Retinal pigment epithelial cell (primary cell): ENCODE results near the gene EXOC4.

Experiments used
- DNase-seq: peaks from one replicate; pipeline ENCODE4 v3.0.0-alpha.2; 2010; ENCODE audit warnings: low read depth
- H3K4me3 ChIP-seq: 2 replicates; pipeline ENCODE4 v1.5.1; 2011; ENCODE audit warnings: mild to moderate bottlenecking, low read length, control low read depth, moderate library complexity
- TF ChIP-seq, protein P1 (sequence below): conservative IDR thresholded peaks from 2 replicates; pipeline ENCODE4 v1.5.1; 2011; ENCODE audit warnings: low read depth, low read length, control low read depth, inconsistent platforms

The EXOC4 gene

DNA sequence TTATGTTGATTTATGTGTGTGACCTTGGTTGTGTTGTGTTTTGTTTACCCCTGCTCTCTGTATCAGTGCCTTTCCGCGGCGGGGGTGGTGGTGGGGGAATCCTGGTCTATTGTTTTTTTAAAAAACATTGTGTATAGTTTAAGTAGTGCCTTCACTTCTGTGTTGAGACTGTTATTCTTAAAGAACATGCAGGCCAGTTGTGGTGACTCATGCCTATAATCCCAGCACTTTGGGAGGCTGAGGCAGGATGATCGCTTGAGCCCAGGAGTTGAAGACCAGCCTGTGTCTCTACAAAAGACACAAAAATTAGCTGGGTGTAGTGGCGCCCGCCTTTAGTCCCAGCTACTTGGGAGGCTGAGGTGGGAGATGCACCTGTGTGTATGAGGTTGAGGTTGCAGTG is 445.2 kb downstream of the EXOC4 start:
- TF ChIP-seq, protein P1, sequence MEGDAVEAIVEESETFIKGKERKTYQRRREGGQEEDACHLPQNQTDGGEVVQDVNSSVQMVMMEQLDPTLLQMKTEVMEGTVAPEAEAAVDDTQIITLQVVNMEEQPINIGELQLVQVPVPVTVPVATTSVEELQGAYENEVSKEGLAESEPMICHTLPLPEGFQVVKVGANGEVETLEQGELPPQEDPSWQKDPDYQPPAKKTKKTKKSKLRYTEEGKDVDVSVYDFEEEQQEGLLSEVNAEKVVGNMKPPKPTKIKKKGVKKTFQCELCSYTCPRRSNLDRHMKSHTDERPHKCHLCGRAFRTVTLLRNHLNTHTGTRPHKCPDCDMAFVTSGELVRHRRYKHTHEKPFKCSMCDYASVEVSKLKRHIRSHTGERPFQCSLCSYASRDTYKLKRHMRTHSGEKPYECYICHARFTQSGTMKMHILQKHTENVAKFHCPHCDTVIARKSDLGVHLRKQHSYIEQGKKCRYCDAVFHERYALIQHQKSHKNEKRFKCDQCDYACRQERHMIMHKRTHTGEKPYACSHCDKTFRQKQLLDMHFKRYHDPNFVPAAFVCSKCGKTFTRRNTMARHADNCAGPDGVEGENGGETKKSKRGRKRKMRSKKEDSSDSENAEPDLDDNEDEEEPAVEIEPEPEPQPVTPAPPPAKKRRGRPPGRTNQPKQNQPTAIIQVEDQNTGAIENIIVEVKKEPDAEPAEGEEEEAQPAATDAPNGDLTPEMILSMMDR: no peak
- no peak for DNase-seq
- H3K4me3 ChIP-seq: no peak overlapping the region

DNA sequence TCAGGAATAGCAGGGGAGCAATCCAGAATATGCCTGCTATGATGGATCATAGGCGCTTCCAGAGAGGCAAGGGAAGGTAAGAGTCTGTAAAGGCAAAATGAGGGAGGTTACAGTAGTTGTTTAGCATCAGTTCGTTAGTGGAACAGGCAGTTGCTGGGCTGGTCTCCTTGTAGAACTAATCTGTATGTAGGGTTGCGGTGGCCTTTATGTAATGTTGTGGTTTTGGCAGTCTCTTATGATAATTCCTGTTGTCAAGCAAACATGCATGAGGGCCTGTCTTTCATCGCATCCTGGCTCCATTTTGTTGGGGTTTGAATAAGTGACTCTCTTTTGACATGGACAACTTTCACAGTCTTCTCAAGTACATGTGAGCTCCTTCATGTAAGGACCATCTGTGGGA is 446.5 kb downstream of the EXOC4 start:
- TF ChIP-seq, protein P1: no peak
- no peak for DNase-seq
- H3K4me3 ChIP-seq: no peak overlapping the region

DNA sequence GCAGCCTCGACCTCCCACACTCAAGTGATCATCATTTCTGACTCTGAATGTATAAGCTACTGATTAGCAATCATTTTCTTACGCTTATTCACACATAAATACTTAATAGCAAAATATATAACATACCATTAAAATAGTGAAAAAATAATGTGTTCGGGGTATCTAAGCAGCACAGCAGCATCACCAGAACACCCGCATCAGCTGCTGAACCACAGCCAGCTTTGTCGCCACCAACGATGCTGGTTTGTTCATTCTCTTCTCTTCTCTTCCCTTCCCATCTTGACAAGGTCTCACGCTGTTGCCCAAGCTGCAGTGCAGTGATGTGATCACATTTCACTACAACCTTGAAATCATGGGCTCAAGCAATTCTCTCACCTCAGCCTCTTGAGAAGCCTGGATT is 449.2 kb downstream of the EXOC4 start:
- H3K4me3 ChIP-seq: no peak overlapping the region
- TF ChIP-seq, protein P1: no peak
- DNase-seq: no peak

DNA sequence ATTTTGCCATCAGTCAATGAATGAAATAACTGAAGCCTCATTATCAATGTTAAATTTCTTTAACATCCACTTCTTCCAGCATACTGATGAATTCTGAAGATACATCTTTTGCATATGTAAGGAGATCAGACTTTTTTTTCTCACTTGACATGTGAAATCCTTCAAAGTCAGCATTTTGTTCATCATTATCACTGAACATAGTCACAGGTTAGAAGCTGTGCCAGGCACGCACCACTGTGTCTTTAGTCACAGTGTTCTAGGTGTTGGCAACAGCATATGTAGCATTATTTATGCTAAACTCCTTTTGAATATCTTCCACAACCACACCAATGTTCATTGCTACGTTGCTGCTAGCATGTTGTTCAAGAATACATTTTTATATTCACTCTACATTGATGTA is 450.1 kb downstream of the EXOC4 start:
- TF ChIP-seq, protein P1: no peak
- no peak for DNase-seq
- H3K4me3 ChIP-seq: no peak overlapping the region

DNA sequence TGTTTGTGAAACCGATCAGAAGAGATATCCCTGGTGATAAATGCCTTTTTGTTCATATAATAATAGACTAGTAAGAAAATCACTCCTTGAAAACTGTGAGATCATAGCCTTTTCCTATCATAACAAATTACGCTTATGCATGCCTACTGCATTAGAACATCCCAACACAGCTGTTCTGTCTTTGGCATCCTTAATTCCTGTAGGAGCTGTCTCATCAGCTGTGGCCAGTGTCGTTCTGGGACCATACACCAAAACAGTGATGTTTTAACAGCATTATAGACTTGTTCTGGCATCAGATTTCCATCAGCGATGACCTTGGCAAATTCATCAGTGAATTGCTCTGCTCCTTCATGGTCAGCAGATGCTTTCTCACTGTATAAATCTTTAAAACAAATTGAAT is 450.7 kb downstream of the EXOC4 start:
- TF ChIP-seq, protein P1: no peak
- no peak overlapping the region for H3K4me3 ChIP-seq
- no peak for DNase-seq

DNA sequence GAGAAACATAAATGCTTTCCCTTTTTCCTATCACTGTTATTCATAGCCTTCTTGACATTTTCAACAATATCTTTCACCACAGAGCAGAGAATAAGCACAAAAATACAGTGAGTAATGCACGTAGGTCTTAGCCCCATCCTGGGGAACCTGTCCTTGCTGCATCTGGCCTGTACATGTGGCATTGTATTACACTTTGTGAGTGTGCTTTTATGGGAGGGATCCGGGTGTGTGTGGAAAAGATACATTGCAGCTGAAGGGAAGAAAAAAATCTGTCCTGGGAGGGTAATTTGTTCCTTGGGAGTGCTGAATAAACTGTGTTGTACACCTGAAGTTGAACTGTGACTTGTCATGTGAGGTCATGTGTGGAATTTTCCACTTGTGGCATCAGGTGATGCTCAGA is 451.6 kb downstream of the EXOC4 start:
- TF ChIP-seq, protein P1: no peak
- H3K4me3 ChIP-seq: no peak overlapping the region
- DNase-seq: no peak

DNA sequence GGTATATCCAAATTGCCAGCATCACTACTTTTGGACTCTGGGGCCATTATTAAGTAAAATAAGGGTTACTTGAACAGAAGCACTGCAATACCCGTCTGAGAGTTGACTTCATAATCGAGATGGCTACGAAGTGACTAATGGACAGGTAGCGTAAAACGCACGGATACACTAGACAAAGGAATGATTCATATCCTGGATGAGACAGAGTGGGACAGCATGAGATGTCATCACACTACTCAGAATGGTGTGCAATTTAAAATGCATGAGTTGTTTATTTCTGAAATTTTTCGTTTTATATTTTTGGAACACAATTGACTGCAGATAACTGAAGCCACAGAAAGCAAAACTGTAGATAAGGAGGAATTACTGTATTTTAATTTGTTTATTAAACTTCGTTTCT is 452.7 kb downstream of the EXOC4 start:
- no peak overlapping the region for H3K4me3 ChIP-seq
- TF ChIP-seq, protein P1: no peak
- no peak for DNase-seq
